NCI-H2107 (cell line): ENCODE data around the gene PEX16.

Experiments
- DNase-seq: peaks from one replicate; lab custom pipeline; 2025; lab: John Stamatoyannopoulos, UW

PEX16 gene

DNA sequence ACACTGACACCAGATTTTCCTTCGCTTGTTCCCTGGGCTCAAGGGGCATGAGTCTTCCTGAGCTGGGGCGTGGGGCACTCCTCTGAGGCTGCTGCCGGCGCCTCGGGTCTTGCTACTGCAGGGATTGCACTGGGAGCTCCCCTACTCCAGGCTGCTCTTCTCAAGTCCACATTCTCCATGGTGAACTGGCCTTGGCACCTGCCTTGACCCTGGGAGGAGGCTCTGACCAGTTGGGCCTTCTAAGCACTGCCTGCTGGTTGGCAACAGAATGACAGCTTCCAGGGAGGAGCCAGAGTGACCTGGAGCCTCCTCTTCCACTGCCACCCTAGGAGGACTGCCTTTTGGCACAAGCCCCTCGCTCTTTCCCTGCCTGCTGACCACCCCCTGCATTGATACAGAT lies 20.1 kb downstream of the PEX16 start:
- no peak for DNase-seq

GRCh38 chr11:45896422-45896984 lies 21.2 kb downstream of the PEX16 start:
- peak; percentile 75 for DNase-seq

DNA sequence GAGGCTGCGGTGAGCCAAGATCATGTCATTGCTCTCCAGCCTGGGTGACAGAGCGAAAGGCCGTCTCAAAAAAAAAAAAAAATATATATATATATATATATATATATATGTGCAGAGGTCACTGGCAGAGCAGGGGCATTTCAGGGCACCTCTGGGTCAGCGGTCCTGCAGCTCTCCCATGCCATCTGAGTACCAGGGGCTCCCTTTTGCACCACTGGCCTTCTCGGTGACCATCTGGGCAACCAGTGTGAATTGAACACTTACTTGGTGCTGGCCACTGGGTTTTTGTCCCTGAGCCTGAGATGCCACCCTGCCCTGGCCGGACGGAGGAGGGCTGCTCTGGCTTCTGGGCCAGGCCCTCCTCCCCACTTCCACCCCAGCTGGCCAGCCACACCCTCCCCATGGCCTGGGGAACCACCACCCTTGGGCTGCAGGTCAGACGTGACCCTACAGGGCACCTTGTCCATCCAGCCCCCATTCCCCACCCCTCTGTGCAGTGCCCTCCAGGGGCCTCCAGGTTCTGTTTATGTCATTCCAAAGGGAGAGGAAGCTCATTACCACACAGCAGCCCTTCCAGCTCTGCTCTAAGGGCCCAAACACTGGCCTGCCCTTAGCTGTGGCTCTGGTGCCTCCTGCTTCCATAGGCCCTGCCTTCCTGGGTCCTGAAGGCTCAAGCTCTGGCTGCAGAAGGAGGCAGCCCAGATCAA lies 22.0 kb downstream of the PEX16 start:
- no peak for DNase-seq

DNA sequence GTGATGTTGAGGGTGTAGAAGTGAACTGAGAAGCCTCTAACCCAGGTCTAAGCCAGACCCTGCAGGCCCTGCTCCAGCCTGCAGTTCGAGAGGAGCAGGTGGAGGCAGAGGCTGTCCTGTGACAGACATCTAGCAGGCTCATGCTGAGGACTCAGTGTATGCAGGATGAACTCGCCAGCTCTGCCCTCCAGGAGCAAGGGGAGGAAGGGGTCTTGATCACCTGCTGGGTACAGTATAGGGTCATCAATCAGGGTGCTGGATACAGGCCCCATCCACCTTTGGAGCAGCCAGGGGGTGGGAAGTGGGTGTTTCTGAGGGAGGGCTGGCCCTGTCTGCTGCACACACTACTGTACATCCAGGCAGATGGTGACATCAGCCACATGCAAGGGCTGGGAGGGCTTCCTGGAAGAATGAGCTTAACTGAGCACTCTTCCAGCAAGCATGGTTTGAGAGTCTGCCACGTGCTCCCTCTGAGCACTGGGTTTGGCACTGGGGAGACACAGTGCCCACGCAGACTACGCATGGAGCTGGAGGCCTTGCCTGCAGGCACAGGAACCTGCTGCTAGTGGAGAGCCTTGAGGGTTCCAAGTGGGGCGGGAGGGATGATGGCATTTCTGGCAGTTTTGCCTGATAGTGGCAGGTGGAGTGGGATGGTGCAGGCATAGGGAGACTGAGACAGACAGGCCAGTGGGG lies 23.0 kb downstream of the PEX16 start:
- no peak for DNase-seq

DNA sequence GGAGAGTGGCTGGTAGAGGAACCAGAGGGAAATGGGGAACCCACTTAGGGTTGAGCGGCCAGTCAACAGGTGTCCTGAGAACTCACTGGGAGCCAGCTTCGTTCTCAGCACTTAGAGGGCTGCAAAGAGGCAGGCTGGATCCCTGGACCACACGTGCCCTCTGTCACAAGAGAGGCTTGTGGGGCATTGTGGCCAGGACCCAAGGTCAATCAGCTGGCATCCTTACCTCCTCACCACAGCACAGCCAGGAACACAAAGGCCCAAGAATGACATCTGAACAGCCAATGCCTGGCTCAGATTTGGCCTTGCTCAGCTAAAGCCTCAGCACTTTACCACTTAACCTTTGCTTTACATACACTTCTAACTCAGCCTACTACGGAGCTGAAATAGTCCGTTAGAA lies 24.8 kb downstream of the PEX16 start:
- no peak for DNase-seq

GRCh38 chr11:45890886-45891550 lies 26.7 kb downstream of the PEX16 start:
- no peak for DNase-seq

DNA sequence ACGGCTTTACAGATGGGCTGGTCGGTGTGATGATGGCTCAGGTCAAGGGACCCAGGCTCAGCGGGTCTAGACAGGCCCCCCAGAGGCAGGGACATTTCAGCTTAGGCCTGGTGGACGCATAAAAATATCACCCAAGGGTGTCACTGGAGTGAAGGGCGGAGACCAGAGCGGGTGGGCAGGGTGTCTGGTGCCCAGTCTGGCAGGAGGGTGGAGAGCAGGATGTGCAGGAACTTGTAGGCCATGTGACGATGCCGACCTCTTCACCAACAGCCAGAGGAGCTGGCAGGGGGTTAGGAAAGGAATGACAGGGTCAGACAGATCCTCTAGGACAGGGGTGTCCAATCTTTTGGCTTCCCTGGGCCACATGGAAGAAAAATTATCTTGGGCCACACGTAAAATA lies 27.7 kb downstream of the PEX16 start:
- DNase-seq: no peak

DNA sequence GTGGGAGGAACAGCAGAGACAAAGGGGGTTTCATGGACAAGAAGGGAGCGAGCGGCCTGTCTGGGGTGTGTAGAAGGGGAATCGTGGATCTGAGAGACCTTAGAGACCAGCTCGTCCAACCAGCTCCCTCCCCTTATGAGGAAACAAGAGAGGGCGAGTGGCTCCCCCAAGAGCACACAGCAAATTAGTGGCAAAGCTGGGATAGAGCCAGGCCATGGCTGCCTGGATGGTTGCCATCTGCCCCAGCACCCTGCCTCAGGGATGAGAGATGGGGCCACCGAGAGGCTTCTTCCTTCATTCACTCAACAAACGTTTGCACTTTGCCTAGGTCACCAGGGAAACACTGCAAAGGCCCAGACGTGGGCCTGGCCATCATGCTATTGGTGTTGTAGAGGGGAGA lies 28.1 kb downstream of the PEX16 start:
- DNase-seq: no peak

DNA sequence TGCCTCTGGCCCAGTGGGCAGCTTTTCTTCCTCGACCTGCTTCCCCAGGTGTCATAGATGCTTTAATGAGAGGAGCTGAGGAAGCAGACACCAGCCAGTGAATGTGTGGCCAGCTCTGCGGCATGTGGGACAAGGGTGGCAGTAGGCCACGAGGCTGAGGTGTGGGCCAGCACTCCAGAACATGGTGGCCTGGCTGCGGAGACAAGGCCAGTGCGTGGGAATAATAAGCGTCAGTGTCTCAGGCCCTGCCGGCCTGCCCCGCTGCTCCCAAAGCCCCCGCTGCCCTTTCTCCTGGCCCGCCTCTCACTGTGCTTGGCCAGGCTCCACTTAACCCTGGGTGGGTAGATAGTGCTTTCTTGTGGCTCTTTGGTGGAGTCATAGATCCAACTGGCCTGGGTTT lies 30.1 kb downstream of the PEX16 start:
- DNase-seq: no peak

- no peak for DNase-seq
Observed at GRCh38 chr11:45886816-45887520, 30.7 kb downstream of the PEX16 start.

DNA sequence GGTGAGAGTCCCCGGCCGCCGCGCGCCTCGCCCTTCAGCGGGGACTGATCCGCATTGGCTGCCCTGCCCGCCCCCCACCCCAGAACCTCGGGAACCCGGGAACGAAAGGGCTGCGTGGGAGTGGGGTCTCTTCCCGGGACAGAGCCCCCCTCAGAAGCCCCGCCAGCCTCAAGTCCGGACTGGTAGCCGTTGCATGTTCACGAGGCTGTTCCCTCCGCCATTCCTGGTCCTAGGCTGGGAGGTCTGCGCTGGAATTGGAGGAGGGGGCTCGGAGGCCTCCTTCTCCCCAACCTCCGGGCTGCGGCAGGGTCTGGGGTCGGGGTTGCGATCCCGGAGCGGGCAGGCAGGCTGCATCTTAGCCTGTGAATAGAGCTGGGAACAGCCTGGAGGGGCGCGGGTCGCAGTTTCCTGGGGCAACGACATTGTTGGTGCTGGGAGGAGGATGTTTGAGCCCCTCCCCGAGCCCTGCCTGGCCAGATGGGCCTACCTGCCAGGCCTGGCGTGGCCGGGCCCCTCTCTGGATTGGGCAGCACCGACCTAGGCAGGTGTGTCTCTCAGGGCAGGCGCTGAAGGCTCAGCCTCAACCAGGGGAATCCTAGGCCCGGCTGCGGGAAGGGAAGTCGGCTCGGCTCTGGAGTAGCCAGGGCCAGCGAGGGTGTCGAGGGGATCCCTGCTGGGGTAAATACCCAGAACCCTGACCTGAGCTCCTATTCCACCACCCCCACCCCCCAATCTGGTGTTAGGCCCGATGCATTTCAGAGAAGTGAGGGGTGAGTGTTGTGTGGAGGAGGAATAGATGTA lies 31.6 kb downstream of the PEX16 start:
- DNase-seq: no peak

- peak; percentile 62 for DNase-seq
Observed at GRCh38 chr11:45885274-45885920, 32.3 kb downstream of the PEX16 start, which contains the start of gene MAPK8IP1. Gene MAPK8IP1 (plus strand): TSS chr11:45885651. CDS start chr11:45885821, 170 bp downstream.

DNA sequence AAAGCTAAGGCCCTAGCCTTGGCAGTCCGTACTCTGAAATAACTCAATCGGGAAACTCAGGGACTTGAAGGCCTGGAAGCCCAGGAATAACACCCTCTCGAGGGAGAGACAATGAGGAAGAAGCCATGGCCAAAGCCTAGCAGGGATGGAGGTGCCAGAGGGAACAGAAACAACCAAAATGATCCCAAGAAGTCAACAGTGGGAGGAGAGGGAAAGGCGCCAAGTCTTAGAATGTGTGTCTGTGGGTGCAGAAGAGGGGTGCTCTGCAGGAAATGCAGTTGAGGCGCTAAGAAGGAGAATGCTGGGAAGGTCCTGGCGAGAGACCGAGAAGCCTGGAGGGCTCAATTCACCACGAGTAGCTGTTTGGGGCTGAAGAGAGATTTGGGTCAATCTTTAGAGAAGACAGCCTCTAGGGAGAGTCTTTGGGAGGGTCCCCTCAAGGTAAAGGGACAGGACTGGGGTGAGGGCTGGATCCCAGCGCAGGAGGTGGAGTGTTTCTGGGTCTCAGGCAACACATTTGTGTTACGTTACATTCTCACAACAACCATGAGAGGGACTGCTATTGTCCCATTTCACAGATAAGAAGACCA lies 33.0 kb downstream of the PEX16 start:
- no peak for DNase-seq

GRCh38 chr11:45881708-45882368 lies 35.8 kb downstream of the PEX16 start:
- DNase-seq: no peak

DNA sequence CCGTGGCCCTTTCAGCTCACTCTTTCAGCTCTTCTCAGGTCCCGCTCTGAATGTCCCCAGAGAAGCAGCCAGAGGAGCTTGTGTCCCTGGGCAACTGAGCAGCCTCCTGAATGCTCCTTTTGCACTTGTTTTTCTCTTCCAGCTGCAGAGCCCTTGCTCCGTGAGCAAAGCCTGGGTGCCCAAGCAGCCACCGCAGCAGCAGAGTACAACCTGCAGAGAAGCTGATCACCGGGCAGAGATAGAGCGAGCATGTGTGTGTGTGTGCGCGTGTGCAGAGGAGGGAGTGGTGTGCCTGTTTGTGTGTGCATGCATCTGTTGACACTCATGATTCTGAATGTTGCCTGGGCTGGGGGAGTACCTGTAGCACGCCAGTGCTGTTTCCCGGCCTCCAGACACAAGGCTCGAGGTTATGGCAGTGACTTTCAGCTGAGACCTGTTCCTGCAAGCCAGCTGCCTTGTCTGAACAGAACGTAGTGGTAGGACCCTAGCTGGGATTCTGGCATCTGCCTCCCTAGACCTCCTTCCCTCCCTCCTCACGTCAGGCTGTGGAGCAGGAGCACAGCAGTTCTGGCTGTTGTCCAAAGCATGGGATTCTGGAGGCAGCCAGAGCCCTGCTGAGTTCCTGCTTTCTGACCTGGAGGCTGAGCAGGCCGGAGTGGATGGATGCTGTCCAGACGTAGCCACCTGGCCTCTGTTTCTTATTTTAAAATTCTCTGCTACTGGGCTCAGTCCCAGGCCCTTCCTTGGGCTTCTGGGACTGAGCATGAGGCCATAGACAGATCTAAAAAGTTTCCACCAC lies 36.7 kb downstream of the PEX16 start:
- DNase-seq: no peak

DNA sequence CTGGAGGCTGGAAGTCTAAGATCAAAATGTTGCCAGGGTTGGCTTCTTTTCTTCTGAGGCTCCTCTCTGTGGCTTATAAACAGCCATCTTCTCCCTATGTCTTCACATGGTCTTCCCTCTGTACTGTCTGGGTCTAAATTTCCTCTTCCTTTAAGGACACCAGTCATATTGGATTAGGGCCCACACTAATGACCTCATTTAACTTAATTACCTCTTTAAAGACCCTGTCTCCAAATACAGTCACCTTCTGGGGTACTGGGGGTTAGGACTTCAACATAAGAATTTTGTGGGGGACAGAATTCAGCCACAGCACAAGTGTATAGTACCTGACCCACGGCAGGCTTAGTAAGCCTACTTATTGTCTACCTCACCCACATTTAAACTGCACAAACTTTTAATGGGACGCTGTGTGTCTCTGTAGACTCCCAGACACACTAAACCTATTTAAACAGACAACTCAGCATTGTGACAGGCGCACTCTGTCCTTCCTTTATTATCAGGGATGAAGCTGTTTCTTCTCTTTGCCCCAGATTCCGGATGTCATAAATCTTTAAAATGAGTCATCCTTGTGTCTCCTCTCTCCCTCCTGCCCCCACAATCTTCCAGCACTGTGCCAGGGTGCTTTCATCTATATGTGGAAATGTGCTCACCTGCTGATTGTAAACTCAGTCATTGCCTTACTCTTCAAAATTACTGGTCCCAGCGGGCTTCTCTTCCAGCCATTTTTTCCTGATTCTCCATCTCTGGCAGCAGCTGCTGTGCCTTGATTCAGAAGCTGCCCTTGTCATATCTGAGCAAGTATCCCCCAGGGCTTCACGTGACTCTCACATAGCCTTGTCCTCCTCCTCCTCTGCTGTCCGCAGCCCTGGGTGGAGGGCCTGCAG lies 37.6 kb downstream of the PEX16 start:
- DNase-seq: no peak

DNA sequence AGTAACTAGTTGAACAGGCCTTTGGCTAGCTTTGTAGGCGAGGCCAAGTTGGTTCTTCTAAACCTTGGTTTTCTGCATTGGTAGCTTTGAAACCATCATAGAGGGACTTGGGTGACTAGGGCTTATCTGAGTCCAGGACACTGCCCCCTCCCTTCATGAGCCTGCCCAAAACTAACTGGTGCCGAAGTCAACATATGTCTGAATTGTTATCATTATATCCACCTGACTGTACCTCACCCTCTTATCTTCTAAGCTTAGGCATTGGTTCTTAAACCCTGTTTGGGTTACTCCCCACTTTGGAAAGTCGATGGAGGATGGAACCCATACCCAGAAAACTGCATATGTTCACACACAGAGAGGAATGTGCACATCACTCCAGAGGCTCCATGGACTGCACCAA lies 39.8 kb downstream of the PEX16 start:
- DNase-seq: no peak

DNA sequence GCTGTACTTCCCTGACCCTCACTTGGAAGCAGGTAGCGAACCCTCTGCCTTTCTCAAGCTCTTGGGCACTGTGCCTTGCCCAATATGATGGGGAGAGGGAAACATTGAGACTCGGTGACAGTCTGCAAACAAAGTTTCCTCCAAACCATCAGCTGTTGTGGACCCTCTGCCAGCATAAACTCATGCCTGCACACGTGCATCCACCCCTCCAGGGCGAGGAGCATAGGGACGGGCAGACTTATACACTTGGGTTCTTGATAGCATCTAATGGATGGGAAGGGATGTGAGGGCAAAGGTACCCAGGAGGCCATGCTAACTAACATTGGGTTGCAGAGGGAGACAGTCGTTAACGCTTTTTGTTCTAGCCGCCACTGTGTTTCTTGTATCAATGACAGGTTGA lies 40.5 kb downstream of the PEX16 start:
- DNase-seq: no peak
